SK-N-SH (cell line): ENCODE results near the gene TMEM145. TPM values are rescaled to one million over a fixed set of nuclear protein-coding genes. Genes with fewer than 3 reads are reported as not detected.

Experiments
- CTCF ChIA-PET: fragments of 300-600, 350-600 bp; formaldehyde crosslinking; extraction: SDS; loops from one replicate; lab custom pipeline; 2021; lab: Yijun Ruan, JAX
- POLR2A ChIA-PET: fragments of 350-600 bp; sonication (Branson Sonifier 250); formaldehyde crosslinking; extraction: SDS; loops from one replicate; lab custom pipeline; 2020; ENCODE audit warnings: antibody characterized with exemption, inconsistent platforms; lab: Yijun Ruan, JAX
- DNase-seq: peaks from one replicate; pipeline ENCODE4 v3.0.0; 2012
- H2AFZ ChIP-seq: fragments of 200-600 bp; sonication (generic); 2 replicates; pipeline ENCODE4 v1.8.1; 2016; ENCODE audit warnings: antibody characterized with exemption, mild to moderate bottlenecking, low read depth
- H3F3A ChIP-seq: fragments of 200-600 bp; sonication (generic); replicated peaks from 2 replicates; pipeline ENCODE3; 2016; ENCODE audit warnings: antibody characterized with exemption, mild to moderate bottlenecking; ENCODE audit not compliant: insufficient read depth
- H3K27ac ChIP-seq, 2 experiments: fragments of 200-500 bp in 1 of 2; fragments of 200-600 bp in 1 of 2; sonication (Bioruptor generic) in 1 of 2; sonication (generic), shearing (Covaris generic) in 1 of 2; 2 replicates each; pipeline versions ENCODE4 v1.5.1 to v1.6.1; 2014 to 2016; ENCODE audit warnings: low read depth in 2 of 2, inconsistent platforms in 1 of 2, low read length in 1 of 2, mild to moderate bottlenecking in 1 of 2, mixed read lengths in 1 of 2
- H3K27me3 ChIP-seq: fragments of 200-600 bp; sonication (generic), shearing (Covaris generic); 2 replicates; pipeline ENCODE4 v1.6.1; 2016; ENCODE audit warnings: mixed run types; ENCODE audit not compliant: insufficient read depth
- H3K36me3 ChIP-seq, 2 experiments: fragments of 200-500 bp in 1 of 2; fragments of 200-600 bp in 1 of 2; sonication (Bioruptor generic) in 1 of 2; sonication (generic) in 1 of 2; replicated peaks in 1 of 2; 2 replicates each; pipeline versions ENCODE3 to v1.5.1; 2014 to 2016; ENCODE audit warnings: low read length in 1 of 2, mild to moderate bottlenecking in 1 of 2; ENCODE audit not compliant: insufficient read depth in 2 of 2, control insufficient read depth in 1 of 2
- H3K4me1 ChIP-seq, 2 experiments: fragments of 200-500 bp in 1 of 2; fragments of 200-600 bp in 1 of 2; sonication (Bioruptor generic) in 1 of 2; sonication (generic), shearing (Covaris generic) in 1 of 2; 2 replicates each; pipeline versions ENCODE4 v1.5.1 to v1.6.1; 2014 to 2016; ENCODE audit warnings: low read depth in 1 of 2, low read length in 1 of 2, mixed run types in 1 of 2; ENCODE audit not compliant: insufficient read depth in 2 of 2, control insufficient read depth in 1 of 2
- H3K4me2 ChIP-seq: fragments of 200-600 bp; sonication (generic), shearing (Covaris generic); 2 replicates; pipeline ENCODE4 v1.6.1; 2017; ENCODE audit warnings: mixed run types
- H3K4me3 ChIP-seq, 2 experiments: fragments of 200-500 bp in 1 of 2; fragments of 200-600 bp in 1 of 2; sonication (Bioruptor generic) in 1 of 2; sonication (generic), shearing (Covaris generic) in 1 of 2; 2 replicates each; pipeline versions ENCODE4 v1.5.1 to v1.8.1; 2014 to 2016; ENCODE audit warnings: low read depth in 2 of 2, inconsistent platforms in 1 of 2, low read length in 1 of 2, mild to moderate bottlenecking in 1 of 2, mixed read lengths in 1 of 2, moderate library complexity in 1 of 2
- H3K79me2 ChIP-seq: fragments of 200-600 bp; sonication (generic); 2 replicates; pipeline ENCODE4 v1.8.1; 2017; ENCODE audit warnings: mild to moderate bottlenecking; ENCODE audit not compliant: insufficient read depth
- H3K9ac ChIP-seq: fragments of 200-600 bp; sonication (generic); 2 replicates; pipeline ENCODE4 v1.6.1; 2017; ENCODE audit warnings: mixed run types
- H3K9me2 ChIP-seq: fragments of 200-600 bp; sonication (generic); 2 replicates; pipeline ENCODE4 v1.6.1; 2017; ENCODE audit warnings: mixed run types
- H3K9me3 ChIP-seq: fragments of 200-600 bp; sonication (generic); 2 replicates; pipeline ENCODE4 v1.6.1; 2017; ENCODE audit warnings: mixed run types, mild to moderate bottlenecking, moderate library complexity
- H4K20me1 ChIP-seq: fragments of 200-600 bp; sonication (generic); 2 replicates; pipeline ENCODE4 v1.6.1; 2017; ENCODE audit warnings: mild to moderate bottlenecking, mixed run types; ENCODE audit not compliant: insufficient read depth
- CHD2 ChIP-seq: fragments of 150-350 bp; IDR thresholded peaks from 2 replicates; pipeline ENCODE4 v1.6.1; 2018; ENCODE audit warnings: low read length; ENCODE audit not compliant: partially characterized antibody
- FOSL2 ChIP-seq: IDR thresholded peaks from 2 replicates; pipeline ENCODE4 v1.4.0; 2012; ENCODE audit warnings: low read depth, mild to moderate bottlenecking, moderate library complexity, borderline replicate concordance
- FOXJ3 ChIP-seq: sonication (generic); formaldehyde crosslinking; IDR thresholded peaks from 2 replicates; pipeline ENCODE4 v1.5.1; 2020; ENCODE audit warnings: mild to moderate bottlenecking, missing genetic modification reagents
- FOXM1 ChIP-seq: IDR thresholded peaks from 2 replicates; pipeline ENCODE4 v1.4.0; 2012; ENCODE audit warnings: low read depth, mild to moderate bottlenecking
- GABPA ChIP-seq: IDR thresholded peaks from 2 replicates; pipeline ENCODE4 v1.4.0; 2012; ENCODE audit warnings: low read depth, mild to moderate bottlenecking
- JUND ChIP-seq: IDR thresholded peaks from 2 replicates; pipeline ENCODE4 v1.4.0; 2012
- NFIC ChIP-seq: IDR thresholded peaks from 2 replicates; pipeline ENCODE4 v1.4.0; 2012; ENCODE audit warnings: borderline replicate concordance
- NRF1 ChIP-seq: IDR thresholded peaks from 2 replicates; pipeline ENCODE4 v1.6.1; 2012; ENCODE audit warnings: low read depth, mild to moderate bottlenecking, low read length
- POLR2AphosphoS5 ChIP-seq: IDR thresholded peaks from 2 replicates; pipeline ENCODE4 v1.6.1; 2012; ENCODE audit warnings: low read depth, low read length
- RAD21 ChIP-seq: IDR thresholded peaks from 2 replicates; pipeline ENCODE4 v1.6.1; 2012; ENCODE audit warnings: mild to moderate bottlenecking, low read length
- RCOR1 ChIP-seq: fragments of 150-350 bp; IDR thresholded peaks from 2 replicates; pipeline ENCODE4 v1.6.1; 2017; ENCODE audit warnings: antibody characterized with exemption, low read length
- REST ChIP-seq: IDR thresholded peaks from 2 replicates; pipeline ENCODE4 v1.6.1; 2012; ENCODE audit warnings: mild to moderate bottlenecking, low read depth, low read length, moderate library complexity
- RFX5 ChIP-seq: IDR thresholded peaks from 2 replicates; pipeline ENCODE4 v1.6.1; 2012; ENCODE audit warnings: mild to moderate bottlenecking, improper control_type of control experiment, low read length
- RXRA ChIP-seq: IDR thresholded peaks from 2 replicates; pipeline ENCODE4 v1.4.0; 2012; ENCODE audit warnings: low read depth, mild to moderate bottlenecking, borderline replicate concordance
- TCF12 ChIP-seq: IDR thresholded peaks from 2 replicates; pipeline ENCODE4 v1.4.0; 2012
- WGBS: methylation state at CpG from one replicate; pipeline ENCODE4 v1.1.6; 2017; ENCODE audit warnings: low lambda C conversion rate; 5-methylcytosine and 5-hydroxymethylcytosine counted together
- polyA plus RNA-seq, 3 experiments: library from polyadenylated mRNA; depleted of rRNA; stranded (reverse); fragments of >200 nt; gene quantifications; 2 replicates each; pipeline ENCODE4 v1.2.3, GENCODE V29; 2012
- TF ChIP-seq, protein P1 (sequence below): fragments of 150-350 bp; IDR thresholded peaks from 2 replicates; pipeline ENCODE4 v1.6.1; 2017; ENCODE audit warnings: antibody characterized with exemption, low read length, low read depth, borderline replicate concordance
- TF ChIP-seq, protein P2 (sequence below): IDR thresholded peaks from 2 replicates; pipeline ENCODE4; 2012

Gene TMEM145
- polyA plus RNA-seq, 1 of the 3 experiments (the other 2 are of a cell fraction), result 2.0 TPM

- Histone ChIP-seq H3K4me2 (no peak overlapping the region), H3K9me2 (no peaks in the 10 kb centered on the region), H3K27me3 (no peaks in the 10 kb centered on the region), H3K4me3 (no peak overlapping the region), H3F3A (no peaks in the 10 kb centered on the region), H3K9ac (no peak overlapping the region), H3K4me1 (no peaks in the 10 kb centered on the region; a peak in 1 of 4 replicates)
- CTCF ChIA-PET, result no interaction called here
- no peak for DNase-seq
- TF ChIP-seq RXRA, result no peak
- no peak for TF ChIP-seq RFX5
- no peak for TF ChIP-seq POLR2AphosphoS5
- TF ChIP-seq NFIC, result no peak
- no peak for TF ChIP-seq RAD21
- TF ChIP-seq TCF12, result no peak
- TF ChIP-seq GABPA, result no peak
- no peak for TF ChIP-seq FOXJ3 (CRISPR knock-in tag)
- no peak for TF ChIP-seq CHD2
- TF ChIP-seq, all 33 proteins: peak for 0
- WGBS, result 84% methylated on average over 7 of the region's 7 CpGs
- Histone ChIP-seq H3K36me3 (peaks cover 10 to 28% of the 10 kb centered on the region in 2 experiments), H3K9me3 (no peaks in the 10 kb centered on the region), H3K79me2 (no peaks in the 10 kb centered on the region), H2AFZ (no peak overlapping the region), H4K20me1 (no peaks in the 10 kb centered on the region), H3K27ac (no peak overlapping the region)
- POLR2A ChIA-PET, result no interaction called here
Measured at GRCh38 chr19:42361545-42361910, 48.4 kb downstream of the TMEM145 start.

DNA sequence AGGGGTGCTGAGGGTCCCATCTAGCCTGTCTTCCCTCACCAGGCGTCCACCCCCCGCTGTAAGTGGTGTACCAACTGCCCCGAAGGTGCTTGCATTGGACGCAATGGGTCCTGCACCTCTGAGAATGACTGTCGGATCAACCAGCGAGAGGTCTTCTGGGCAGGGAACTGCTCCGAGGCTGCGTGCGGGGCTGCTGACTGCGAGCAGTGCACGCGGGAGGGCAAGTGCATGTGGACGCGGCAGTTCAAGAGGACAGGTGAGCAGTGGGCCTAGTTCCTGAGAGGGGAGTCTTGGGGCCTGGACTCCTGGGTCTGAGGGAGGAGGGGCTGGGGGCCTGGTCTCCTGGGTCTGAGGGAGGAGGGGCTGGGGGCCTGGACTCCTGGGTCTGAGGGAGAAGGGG is 49.2 kb downstream of the TMEM145 start:
- CTCF ChIA-PET, result no interaction called here
- WGBS, result 97% methylated on average over 14 of the region's 14 CpGs

More for the DNA sequence above, 49.2 kb downstream of the TMEM145 start:
- no peak for TF ChIP-seq NRF1
- TF ChIP-seq, protein P1, sequence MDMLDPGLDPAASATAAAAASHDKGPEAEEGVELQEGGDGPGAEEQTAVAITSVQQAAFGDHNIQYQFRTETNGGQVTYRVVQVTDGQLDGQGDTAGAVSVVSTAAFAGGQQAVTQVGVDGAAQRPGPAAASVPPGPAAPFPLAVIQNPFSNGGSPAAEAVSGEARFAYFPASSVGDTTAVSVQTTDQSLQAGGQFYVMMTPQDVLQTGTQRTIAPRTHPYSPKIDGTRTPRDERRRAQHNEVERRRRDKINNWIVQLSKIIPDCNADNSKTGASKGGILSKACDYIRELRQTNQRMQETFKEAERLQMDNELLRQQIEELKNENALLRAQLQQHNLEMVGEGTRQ, result no peak
- no peak for TF ChIP-seq FOXJ3 (CRISPR knock-in tag)
- TF ChIP-seq, protein P2, sequence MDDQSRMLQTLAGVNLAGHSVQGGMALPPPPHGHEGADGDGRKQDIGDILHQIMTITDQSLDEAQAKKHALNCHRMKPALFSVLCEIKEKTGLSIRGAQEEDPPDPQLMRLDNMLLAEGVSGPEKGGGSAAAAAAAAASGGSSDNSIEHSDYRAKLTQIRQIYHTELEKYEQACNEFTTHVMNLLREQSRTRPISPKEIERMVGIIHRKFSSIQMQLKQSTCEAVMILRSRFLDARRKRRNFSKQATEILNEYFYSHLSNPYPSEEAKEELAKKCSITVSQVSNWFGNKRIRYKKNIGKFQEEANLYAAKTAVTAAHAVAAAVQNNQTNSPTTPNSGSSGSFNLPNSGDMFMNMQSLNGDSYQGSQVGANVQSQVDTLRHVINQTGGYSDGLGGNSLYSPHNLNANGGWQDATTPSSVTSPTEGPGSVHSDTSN, result no peak
- TF ChIP-seq FOSL2, result no peak
- TF ChIP-seq RXRA, result no peak
- no peak for TF ChIP-seq RCOR1
- no peak for TF ChIP-seq JUND
- TF ChIP-seq RFX5, result no peak
- no peak for TF ChIP-seq REST
- no peak for TF ChIP-seq TCF12
- TF ChIP-seq FOXM1, result no peak
- DNase-seq, result no peak
- Histone ChIP-seq H2AFZ (no peak overlapping the region), H3K79me2 (no peaks in the 10 kb centered on the region), H3K9me3 (no peaks in the 10 kb centered on the region), H3K27ac (no peak overlapping the region), H3F3A (no peaks in the 10 kb centered on the region), H3K27me3 (no peaks in the 10 kb centered on the region), H3K4me2 (no peak overlapping the region), H3K4me1 (no peaks in the 10 kb centered on the region; a peak in 1 of 4 replicates), H4K20me1 (no peaks in the 10 kb centered on the region), H3K9ac (no peak overlapping the region), H3K36me3 (peaks cover 10 to 23% of the 10 kb centered on the region in 2 experiments), H3K9me2 (no peaks in the 10 kb centered on the region), H3K4me3 (no peak overlapping the region)
- POLR2A ChIA-PET, result no interaction called here
